Activated CD8-positive, alpha-beta memory T cell treated with anti-CD3 and anti-CD28 coated beads for 4 hours (primary cell): Measurements from ENCODE around the gene SYNGR1.

ENCODE experiments used
- DNase-seq, 2 donors: peaks; one replicate each; pipeline ENCODE4 v3.0.0-alpha.2; 2020; ENCODE audit warnings: low read depth in 2 of 2

SYNGR1 gene

GRCh38 chr22:39349967-39350726 is at the start of gene SYNGR1:
Gene SYNGR1, plus strand, starts transcription at chr22:39349991. Its CDS starts 20 bp downstream, at chr22:39350011.
- no peak for DNase-seq

GRCh38 chr22:39300186-39300830 is 49.5 kb upstream of the SYNGR1 start:
- DNase-seq, result no peak

GRCh38 chr22:39301108-39301507 is 48.7 kb upstream of the SYNGR1 start:
- DNase-seq, result no peak

GRCh38 chr22:39301926-39302325 is 47.9 kb upstream of the SYNGR1 start:
- DNase-seq, result no peak

GRCh38 chr22:39302431-39302960 is 47.3 kb upstream of the SYNGR1 start:
- DNase-seq, result no peak

GRCh38 chr22:39303358-39303757 is 46.4 kb upstream of the SYNGR1 start:
- no peak for DNase-seq

- no peak for DNase-seq
Observed at GRCh38 chr22:39303892-39304671, 45.7 kb upstream of the SYNGR1 start.

GRCh38 chr22:39306456-39307361 is 43.1 kb upstream of the SYNGR1 start:
- peak in 1 of 2 donors; percentile 28 for DNase-seq

GRCh38 chr22:39308614-39309363 is 41.0 kb upstream of the SYNGR1 start:
- DNase-seq, result no peak

- no peak for DNase-seq
Observed at GRCh38 chr22:39309364-39309861, 40.4 kb upstream of the SYNGR1 start.

- no peak for DNase-seq
Observed at GRCh38 chr22:39309881-39310714, 39.7 kb upstream of the SYNGR1 start.

- no peak for DNase-seq
Observed at GRCh38 chr22:39311592-39312400, 38.0 kb upstream of the SYNGR1 start.

GRCh38 chr22:39312410-39312809 is 37.4 kb upstream of the SYNGR1 start:
- no peak for DNase-seq

- DNase-seq, result no peak
Observed at GRCh38 chr22:39313258-39314001, 36.4 kb upstream of the SYNGR1 start.

GRCh38 chr22:39314251-39314971 is 35.4 kb upstream of the SYNGR1 start:
- no peak for DNase-seq

GRCh38 chr22:39315389-39315788 is 34.4 kb upstream of the SYNGR1 start:
- DNase-seq, result no peak

- peak; percentile 53 to 67 for DNase-seq
Observed at GRCh38 chr22:39316440-39317083, 33.2 kb upstream of the SYNGR1 start.
